DLD1 (cell line): ENCODE data around the gene ADSS2.
"Not testable (repeated sequence)": the region's sequence is repeated elsewhere in the genome, so short reads cannot be mapped to it uniquely, and the experiment has no call there.

Experiments used
- in situ Hi-C: cut with HindIII; loops from 2 replicates; pipeline ENCODE4 v1.10.0; 2017; ENCODE audit warnings: low sequenced_read_pairs

Gene ADSS2

DNA sequence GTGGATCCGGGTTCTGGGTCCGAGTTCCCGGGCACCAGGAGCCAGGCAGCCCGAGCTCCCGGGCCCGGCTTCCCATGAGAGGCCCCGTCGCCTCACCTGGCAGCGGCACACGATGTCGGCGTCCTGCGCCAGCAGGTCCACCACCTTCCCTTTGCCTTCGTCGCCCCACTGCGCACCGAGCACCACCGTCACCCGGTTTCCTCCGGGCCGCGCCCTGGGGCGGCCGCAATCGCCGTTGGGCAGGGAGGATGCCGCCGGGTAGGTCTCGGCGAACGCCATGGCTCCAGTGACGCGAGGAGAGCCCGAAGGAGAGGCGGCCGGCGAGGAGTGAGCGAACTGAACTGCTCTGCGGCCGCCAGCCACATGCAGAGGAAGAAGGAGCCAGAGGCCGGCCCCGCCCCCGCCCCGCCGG is at the start of gene ADSS2:
TSS of gene ADSS2 (minus strand) at position 371 of the 412 bp plus-strand sequence. CDS start at position 279, 92 bp downstream.
- in situ Hi-C loops = no loop called here

- in situ Hi-C loops = not testable (repeated sequence)
These were observed 48.8 kb upstream of the ADSS2 start for GRCh38 chr1:244500515-244500914.

DNA sequence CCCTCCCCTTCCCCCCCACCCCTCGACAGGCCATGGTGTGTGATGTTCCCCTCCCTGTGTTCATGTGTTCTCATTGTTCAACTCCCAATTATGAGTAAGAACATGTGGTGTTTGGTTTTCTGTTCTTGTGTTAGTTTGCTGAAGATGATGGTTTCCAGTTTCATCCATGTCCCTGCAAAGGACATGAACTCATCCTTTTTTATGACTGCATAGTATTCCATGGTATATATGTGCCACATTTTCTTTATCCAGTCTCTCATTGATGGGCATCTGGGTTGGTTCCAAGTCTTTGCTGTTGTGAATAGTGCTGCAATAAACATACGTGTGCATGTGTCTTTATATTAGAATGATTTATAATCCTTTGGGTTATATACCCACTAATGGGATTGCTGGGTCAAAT is 47.8 kb upstream of the ADSS2 start:
- in situ Hi-C loops = not testable (repeated sequence)

DNA sequence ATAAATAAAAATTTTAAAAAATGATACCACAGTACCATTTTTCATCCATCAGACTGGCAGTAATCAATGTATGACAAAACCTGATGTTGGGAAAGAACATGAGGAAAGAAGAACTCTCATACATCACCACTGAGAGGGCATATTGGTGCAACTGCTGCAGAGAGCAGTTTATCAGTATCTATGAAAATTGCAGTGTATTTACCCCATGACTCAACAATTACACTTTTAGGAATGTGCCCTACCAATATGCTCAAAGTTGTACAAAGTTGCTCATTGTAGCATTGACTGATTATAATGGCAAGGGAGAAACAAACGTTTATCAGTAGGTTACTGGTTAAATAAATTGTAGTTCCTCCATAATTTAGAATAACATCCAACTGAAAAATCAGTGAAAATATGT is 46.1 kb upstream of the ADSS2 start:
- in situ Hi-C loops = no loop called here

GRCh38 chr1:244496186-244496585 is 44.5 kb upstream of the ADSS2 start:
- in situ Hi-C loops = no loop called here

- in situ Hi-C loops = no loop called here
These were observed 42.9 kb upstream of the ADSS2 start for GRCh38 chr1:244494653-244495052.

- in situ Hi-C loops = not testable (repeated sequence)
These were observed 33.3 kb upstream of the ADSS2 start for GRCh38 chr1:244484971-244485370.

DNA sequence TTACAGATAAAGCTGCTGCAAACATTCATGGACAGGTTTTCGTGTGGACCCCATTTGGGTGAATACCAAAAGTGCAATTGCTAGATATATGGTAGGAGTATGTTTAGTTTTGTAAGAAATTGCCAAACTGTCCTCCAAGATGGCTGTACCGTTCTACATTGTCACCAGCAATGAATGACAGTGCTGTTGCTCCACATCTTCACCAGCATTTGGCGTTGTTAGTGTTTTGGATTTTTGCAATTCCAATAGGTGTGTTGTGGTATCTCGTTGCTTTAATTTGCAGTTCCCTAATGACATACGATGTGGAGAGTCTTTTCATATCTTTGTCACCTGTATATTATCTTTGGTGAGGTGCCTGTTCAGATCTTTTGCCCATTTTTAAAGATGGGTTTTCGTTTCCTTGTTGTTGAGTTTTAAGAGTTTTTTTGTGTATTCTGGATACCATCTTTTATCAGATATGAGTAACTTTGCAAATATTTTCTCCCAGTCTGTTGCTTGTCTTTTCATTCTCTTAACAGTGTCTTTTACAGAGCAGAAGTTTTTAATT is 21.4 kb upstream of the ADSS2 start:
- in situ Hi-C loops = no loop called here

GRCh38 chr1:244466724-244467123 is 15.0 kb upstream of the ADSS2 start:
- in situ Hi-C loops = no loop called here

- in situ Hi-C loops = no loop called here
These were observed 9.7 kb upstream of the ADSS2 start, which contains the start of gene CATSPERE for GRCh38 chr1:244461245-244462071. TSS of gene CATSPERE (plus strand) at chr1:244461273. CDS start at chr1:244461430, 157 bp downstream.

DNA sequence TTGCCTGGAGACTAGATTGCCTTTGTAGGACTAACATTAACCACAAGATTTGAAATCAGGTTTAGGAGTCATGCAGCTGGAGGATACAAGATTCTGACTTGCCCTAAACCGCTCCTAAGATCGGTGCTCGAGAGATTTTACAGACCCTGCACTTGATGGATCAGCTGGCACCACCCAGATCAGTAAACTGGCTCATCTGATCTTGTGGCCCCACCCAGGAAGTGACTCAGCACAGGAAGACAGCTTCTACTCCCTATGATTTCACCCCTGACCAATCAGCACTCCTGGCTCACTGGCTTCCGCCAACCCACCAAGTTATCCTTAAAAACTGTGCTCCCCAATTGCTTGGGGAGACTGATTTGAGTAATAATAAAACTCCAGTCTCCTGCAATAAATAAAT is 8.5 kb upstream of the ADSS2 start:
- in situ Hi-C loops = no loop called here

GRCh38 chr1:244458781-244459180 is 7.1 kb upstream of the ADSS2 start:
- in situ Hi-C loops = no loop called here

GRCh38 chr1:244456586-244456985 is 4.9 kb upstream of the ADSS2 start:
- in situ Hi-C loops = no loop called here

DNA sequence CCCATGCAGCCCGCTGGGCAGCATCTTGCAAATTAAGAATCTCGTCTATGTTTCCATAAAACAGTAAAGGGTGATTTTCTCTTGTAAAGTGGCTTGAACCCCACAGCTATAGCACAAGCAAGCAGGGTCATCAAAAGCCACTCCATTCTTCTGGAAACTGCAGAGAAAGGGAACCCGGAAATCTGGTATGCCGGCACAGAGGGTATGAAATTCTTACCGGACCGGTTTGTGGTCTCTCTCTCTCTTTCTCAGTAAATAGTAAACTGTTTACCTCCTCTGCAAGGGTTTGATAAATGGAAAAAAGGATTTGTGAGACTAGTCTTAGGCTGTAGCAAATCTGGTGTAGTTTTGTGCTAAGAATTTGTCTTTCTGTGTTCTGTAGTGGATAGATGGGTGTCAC is 2.7 kb upstream of the ADSS2 start:
- in situ Hi-C loops = no loop called here

- in situ Hi-C loops = no loop called here
These were observed 464 bp upstream of the ADSS2 start for GRCh38 chr1:244451951-244452795.

DNA sequence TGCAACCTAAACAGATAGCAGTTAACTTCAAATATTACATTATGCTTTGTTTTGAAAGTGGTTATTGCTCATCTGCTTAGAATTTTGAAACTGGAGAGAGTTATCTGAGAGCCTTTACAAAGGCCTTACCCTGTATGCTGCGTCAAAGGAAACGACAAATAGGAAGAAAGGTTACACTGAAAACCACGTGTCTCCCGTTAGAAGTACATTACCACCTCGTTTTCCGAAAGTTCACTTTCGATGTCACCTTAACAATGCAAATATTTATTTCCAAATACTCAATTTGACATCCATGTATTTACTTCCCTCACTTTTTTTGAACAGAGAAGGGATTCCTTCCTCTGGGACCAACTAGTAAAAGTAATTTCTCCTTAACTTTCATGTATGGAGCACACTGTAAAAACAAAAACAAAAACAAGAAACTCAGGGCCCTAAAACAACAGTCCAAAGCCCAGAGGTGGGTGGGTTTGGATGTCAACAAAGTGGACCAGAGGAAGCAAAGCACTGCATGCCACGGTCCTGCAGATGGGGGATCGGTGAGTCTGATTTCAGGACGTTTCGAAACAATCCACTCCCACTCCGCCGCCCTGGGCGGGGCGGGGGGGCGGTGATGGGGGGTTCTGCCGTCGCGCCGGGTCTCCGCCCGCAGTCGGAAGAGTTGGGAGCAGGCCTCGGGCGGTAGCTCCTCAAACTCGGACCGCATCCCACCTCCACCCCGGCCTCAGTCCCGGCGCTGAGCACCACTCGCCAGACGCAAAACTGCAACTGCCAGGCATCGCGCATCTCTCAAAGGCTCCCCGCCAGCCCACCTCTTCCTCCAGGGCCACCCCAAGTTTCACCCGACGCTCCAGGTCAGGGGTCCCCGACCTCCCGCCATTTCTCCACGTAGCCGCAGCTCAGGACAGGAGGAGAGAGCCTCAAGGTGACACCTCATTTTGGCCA is 841 bp downstream of the ADSS2 start:
- in situ Hi-C loops = no loop called here

DNA sequence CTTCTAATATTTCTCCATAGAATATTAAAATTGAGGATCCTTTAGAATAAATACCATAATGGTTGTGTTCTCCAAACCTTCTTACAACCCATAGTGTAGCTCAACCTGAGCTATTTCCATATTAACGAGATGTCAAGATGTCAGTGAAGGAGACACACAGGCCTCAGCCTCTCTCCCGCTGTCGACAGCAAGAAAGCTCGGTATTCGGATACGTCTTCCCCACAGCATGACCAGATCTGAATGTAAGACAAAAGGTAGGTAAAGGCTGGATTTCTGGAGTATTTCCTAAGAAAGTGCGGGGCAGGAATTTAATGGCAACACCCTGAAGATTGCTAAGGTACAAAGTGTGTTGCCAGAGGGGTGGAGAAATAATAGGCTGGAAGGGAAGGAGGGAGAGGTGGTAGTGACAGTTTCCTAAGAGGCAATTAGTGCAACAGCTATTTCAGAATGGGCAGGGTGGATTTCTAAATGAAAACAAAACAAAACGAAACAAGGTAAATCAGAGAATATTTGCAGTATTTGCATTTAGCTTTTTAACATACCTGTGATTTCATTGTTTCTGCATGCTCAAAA is 1.7 kb downstream of the ADSS2 start:
- in situ Hi-C loops = no loop called here

DNA sequence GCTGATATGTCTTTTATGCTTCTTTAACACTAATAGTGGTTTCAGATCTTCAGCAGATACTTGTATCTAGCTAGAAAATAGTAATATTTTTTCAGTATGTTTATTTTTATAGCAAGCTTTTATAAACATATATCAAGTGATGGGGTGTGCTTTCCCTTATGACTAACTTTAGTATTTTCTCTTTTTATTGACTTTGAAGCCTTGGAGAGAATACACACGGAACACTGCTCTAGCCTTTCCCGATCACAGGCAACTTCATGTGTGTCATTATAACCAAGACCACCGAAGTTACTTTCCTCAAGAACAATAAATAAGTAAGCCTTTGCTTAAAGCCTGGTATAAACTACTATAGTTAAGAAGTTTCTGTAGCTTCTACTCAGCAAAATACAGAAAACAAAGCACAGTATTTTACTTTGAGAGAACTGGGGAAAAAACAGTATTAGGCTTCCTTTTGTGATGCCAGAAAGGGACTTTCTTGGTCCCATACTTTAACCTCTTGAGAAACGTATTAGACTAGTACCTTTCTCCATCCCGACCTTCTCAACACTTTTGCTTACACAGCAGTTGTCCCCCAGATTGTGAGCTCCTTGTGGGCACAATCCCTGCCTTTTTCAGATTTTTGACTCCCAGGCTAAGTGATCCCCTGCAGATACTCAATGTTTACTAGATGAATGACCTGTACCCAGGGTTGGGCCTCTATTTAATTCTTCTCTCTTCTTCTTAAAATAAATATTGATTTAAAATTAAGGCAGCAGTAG is 3.3 kb downstream of the ADSS2 start:
- in situ Hi-C loops = no loop called here

DNA sequence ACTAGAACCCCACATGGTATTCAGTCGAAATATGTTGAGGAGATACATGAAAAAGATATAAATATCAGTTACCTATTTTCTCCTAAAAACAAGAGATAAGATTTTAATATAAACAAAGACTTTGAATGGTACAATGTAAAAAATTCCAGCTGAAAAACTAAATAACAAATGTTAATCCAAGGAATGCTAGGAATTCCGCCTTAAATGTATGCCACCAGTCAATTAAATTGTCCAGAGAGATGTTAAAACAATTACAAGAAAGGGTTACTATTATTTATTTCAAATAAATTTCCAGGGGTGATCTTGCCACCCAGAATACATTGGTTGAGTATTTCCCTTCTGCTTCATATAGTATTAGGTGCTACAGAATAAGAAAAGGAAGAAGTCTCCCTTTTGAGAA is 4.2 kb downstream of the ADSS2 start:
- in situ Hi-C loops = no loop called here
